Measurements from ENCODE around the gene ATP1B2. TPM values are rescaled to one million over a fixed set of nuclear protein-coding genes. Genes with fewer than 3 reads are reported as not detected.

ATP1B2 gene
- polyA plus RNA-seq, 4 donors, result 1.1 to 1.9 TPM; not detected in 2

- no peaks in the 10 kb centered on the region for H3K27me3 ChIP-seq (ENCODE audit: control insufficient read depth in 3 of 3, insufficient read depth in 3 of 3, low read length in 3 of 3)
- peaks cover 0 to 9% (median 0%) of the 10 kb centered on the region in 3 donors for H3K36me3 ChIP-seq (ENCODE audit: control insufficient read depth in 3 of 3, insufficient read depth in 2 of 3, low read depth in 1 of 3, low read length in 3 of 3)
- peak overlapping the region; percentile 72 to 97 (median 74) for H3K4me3 ChIP-seq (ENCODE audit: low read depth in 1 of 3, low read length in 3 of 3)
- WGBS, 3 donors, result 13 to 40% (median 18%) methylated on average over 15 of the region's 15 CpGs
- H3K4me1 ChIP-seq (ENCODE audit: control insufficient read depth in 3 of 3, insufficient read depth in 2 of 3, low read depth in 1 of 3, low read length in 2 of 3), result peaks cover 3 to 19% (median 5%) of the 10 kb centered on the region in 3 donors
- H3K9me3 ChIP-seq (ENCODE audit: control insufficient read depth in 2 of 2, insufficient read depth in 1 of 2, low read depth in 1 of 2, low read length in 1 of 2), result no peaks in the 10 kb centered on the region
- FAIRE-seq (no peak), DNase-seq (peak; percentile 14 to 27)
- peak overlapping the region; percentile 79 to 99 (median 97) for H3K27ac ChIP-seq (ENCODE audit: low read depth in 1 of 3, low read length in 2 of 3)
These were observed 34.3 kb downstream of the ATP1B2 start for GRCh38 chr17:7684851-7685532.

GRCh38 chr17:7685533-7686221 is 35.0 kb downstream of the ATP1B2 start:
- H3K4me3 ChIP-seq (ENCODE audit: low read depth in 1 of 3, low read length in 3 of 3), result peak overlapping the region; percentile 72 to 97 (median 74)
- H3K27me3 ChIP-seq (ENCODE audit: control insufficient read depth in 3 of 3, insufficient read depth in 3 of 3, low read length in 3 of 3), result no peaks in the 10 kb centered on the region
- peak overlapping the region; percentile 79 to 99 (median 97) for H3K27ac ChIP-seq (ENCODE audit: low read depth in 1 of 3, low read length in 2 of 3)
- no peaks in the 10 kb centered on the region for H3K9me3 ChIP-seq (ENCODE audit: control insufficient read depth in 2 of 2, insufficient read depth in 1 of 2, low read depth in 1 of 2, low read length in 1 of 2)
- H3K36me3 ChIP-seq (ENCODE audit: control insufficient read depth in 3 of 3, insufficient read depth in 2 of 3, low read depth in 1 of 3, low read length in 3 of 3), result peaks cover 0 to 8% (median 3%) of the 10 kb centered on the region in 3 donors
- WGBS, 3 donors, result 0 to 4% (median 2%) methylated on average over 44 of the region's 44 CpGs
- peaks cover 3 to 19% (median 5%) of the 10 kb centered on the region in 3 donors for H3K4me1 ChIP-seq (ENCODE audit: control insufficient read depth in 3 of 3, insufficient read depth in 2 of 3, low read depth in 1 of 3, low read length in 2 of 3)
- DNase-seq, result peak; percentile 93 to 98
- FAIRE-seq, result no peak

- peak overlapping the region; percentile 72 to 97 (median 74) for H3K4me3 ChIP-seq (ENCODE audit: low read depth in 1 of 3, low read length in 3 of 3)
- H3K4me1 ChIP-seq (ENCODE audit: control insufficient read depth in 3 of 3, insufficient read depth in 2 of 3, low read depth in 1 of 3, low read length in 2 of 3), result peaks cover 3 to 19% (median 5%) of the 10 kb centered on the region in 3 donors
- FAIRE-seq, result no peak
- H3K36me3 ChIP-seq (ENCODE audit: control insufficient read depth in 3 of 3, insufficient read depth in 2 of 3, low read depth in 1 of 3, low read length in 3 of 3), result peaks cover 0 to 7% (median 3%) of the 10 kb centered on the region in 3 donors
- WGBS, 3 donors, result 0 to 1% (median 0%) methylated on average over 30 of the region's 30 CpGs
- peak overlapping the region; percentile 79 to 99 (median 97) for H3K27ac ChIP-seq (ENCODE audit: low read depth in 1 of 3, low read length in 2 of 3)
- DNase-seq, result peak; percentile 82 to 96
- H3K27me3 ChIP-seq (ENCODE audit: control insufficient read depth in 3 of 3, insufficient read depth in 3 of 3, low read length in 3 of 3), result no peaks in the 10 kb centered on the region
- H3K9me3 ChIP-seq (ENCODE audit: control insufficient read depth in 2 of 2, insufficient read depth in 1 of 2, low read depth in 1 of 2, low read length in 1 of 2), result no peaks in the 10 kb centered on the region
These were observed 35.7 kb downstream of the ATP1B2 start for GRCh38 chr17:7686222-7687071.

GRCh38 chr17:7687072-7687907 is 36.6 kb downstream of the ATP1B2 start, which contains the start of gene TP53:
Gene TP53, minus strand, starts transcription at chr17:7687490. Its CDS starts 10,896 bp downstream, at chr17:7676594.
- H3K4me1 ChIP-seq (ENCODE audit: control insufficient read depth in 3 of 3, insufficient read depth in 2 of 3, low read depth in 1 of 3, low read length in 2 of 3), result peaks cover 3 to 19% (median 5%) of the 10 kb centered on the region in 3 donors
- H3K4me3 ChIP-seq (ENCODE audit: low read depth in 1 of 3, low read length in 3 of 3), result peak within 1 kb of the TSS; percentile 72 to 97 (median 74)
- peaks cover 0 to 8% (median 3%) of the 10 kb centered on the region in 3 donors for H3K36me3 ChIP-seq (ENCODE audit: control insufficient read depth in 3 of 3, insufficient read depth in 2 of 3, low read depth in 1 of 3, low read length in 3 of 3)
- DNase-seq (peak; percentile 94), FAIRE-seq (no peak)
- H3K27ac ChIP-seq (ENCODE audit: low read depth in 1 of 3, low read length in 2 of 3), result peak within 1 kb of the TSS; percentile 79 to 99 (median 97)
- WGBS, 3 donors, result 0% methylated on average over 30 of the region's 30 CpGs
- no peaks in the 10 kb centered on the region for H3K27me3 ChIP-seq (ENCODE audit: control insufficient read depth in 3 of 3, insufficient read depth in 3 of 3, low read length in 3 of 3)
- no peaks in the 10 kb centered on the region for H3K9me3 ChIP-seq (ENCODE audit: control insufficient read depth in 2 of 2, insufficient read depth in 1 of 2, low read depth in 1 of 2, low read length in 1 of 2)

- FAIRE-seq, result no peak
- Histone ChIP-seq H3K4me3 (ENCODE audit: low read depth in 1 of 3, low read length in 3 of 3) (peak within 1 kb of the TSS; percentile 72 to 97 (median 74)), H3K4me1 (ENCODE audit: control insufficient read depth in 3 of 3, insufficient read depth in 2 of 3, low read depth in 1 of 3, low read length in 2 of 3) (peaks cover 3 to 19% (median 5%) of the 10 kb centered on the region in 3 donors), H3K9me3 (ENCODE audit: control insufficient read depth in 2 of 2, insufficient read depth in 1 of 2, low read depth in 1 of 2, low read length in 1 of 2) (no peaks in the 10 kb centered on the region), H3K36me3 (ENCODE audit: control insufficient read depth in 3 of 3, insufficient read depth in 2 of 3, low read depth in 1 of 3, low read length in 3 of 3) (peaks cover 0 to 12% (median 3%) of the 10 kb centered on the region in 3 donors), H3K27ac (ENCODE audit: low read depth in 1 of 3, low read length in 2 of 3) (peak within 1 kb of the TSS; percentile 79 to 99 (median 97)), H3K27me3 (ENCODE audit: control insufficient read depth in 3 of 3, insufficient read depth in 3 of 3, low read length in 3 of 3) (no peaks in the 10 kb centered on the region)
- WGBS, 3 donors, result 0 to 1% (median 0%) methylated on average over 51 of the region's 51 CpGs
- DNase-seq, result peak; percentile 98
These were observed 37.4 kb downstream of the ATP1B2 start, which contains the start of gene WRAP53 for GRCh38 chr17:7687908-7688807. Gene WRAP53, plus strand, starts transcription at chr17:7688477. Its CDS starts 172 bp downstream, at chr17:7688649.

GRCh38 chr17:7688808-7689316 is 38.1 kb downstream of the ATP1B2 start:
- WGBS, 3 donors, result 12 to 17% (median 17%) methylated on average over 13 of the region's 13 CpGs
- Histone ChIP-seq H3K27me3 (ENCODE audit: control insufficient read depth in 3 of 3, insufficient read depth in 3 of 3, low read length in 3 of 3) (no peaks in the 10 kb centered on the region), H3K4me1 (ENCODE audit: control insufficient read depth in 3 of 3, insufficient read depth in 2 of 3, low read depth in 1 of 3, low read length in 2 of 3) (peaks cover 3 to 19% (median 5%) of the 10 kb centered on the region in 3 donors), H3K27ac (ENCODE audit: low read depth in 1 of 3, low read length in 2 of 3) (peak overlapping the region in 2 of 3 donors; percentile 57 to 59), H3K4me3 (ENCODE audit: low read depth in 1 of 3, low read length in 3 of 3) (peak overlapping the region; percentile 63 to 97 (median 67)), H3K36me3 (ENCODE audit: control insufficient read depth in 3 of 3, insufficient read depth in 2 of 3, low read depth in 1 of 3, low read length in 3 of 3) (peaks cover 0 to 12% (median 3%) of the 10 kb centered on the region in 3 donors), H3K9me3 (ENCODE audit: control insufficient read depth in 2 of 2, insufficient read depth in 1 of 2, low read depth in 1 of 2, low read length in 1 of 2) (no peaks in the 10 kb centered on the region)
- DNase-seq (no peak), FAIRE-seq (no peak)

- WGBS, 3 donors, result 95 to 96% (median 95%) methylated on average over 10 of the region's 10 CpGs
- Histone ChIP-seq H3K36me3 (ENCODE audit: control insufficient read depth in 3 of 3, insufficient read depth in 2 of 3, low read depth in 1 of 3, low read length in 3 of 3) (peaks cover 0 to 28% (median 0%) of the 10 kb centered on the region in 3 donors), H3K9me3 (ENCODE audit: control insufficient read depth in 2 of 2, insufficient read depth in 1 of 2, low read depth in 1 of 2, low read length in 1 of 2) (no peaks in the 10 kb centered on the region), H3K4me1 (ENCODE audit: control insufficient read depth in 3 of 3, insufficient read depth in 2 of 3, low read depth in 1 of 3, low read length in 2 of 3) (no peaks in the 10 kb centered on the region), H3K4me3 (ENCODE audit: low read depth in 1 of 3, low read length in 3 of 3) (no peak overlapping the region), H3K27me3 (ENCODE audit: control insufficient read depth in 3 of 3, insufficient read depth in 3 of 3, low read length in 3 of 3) (no peaks in the 10 kb centered on the region), H3K27ac (ENCODE audit: low read depth in 1 of 3, low read length in 2 of 3) (no peak overlapping the region)
- FAIRE-seq (no peak), DNase-seq (no peak)
These were observed 44.9 kb downstream of the ATP1B2 start for GRCh38 chr17:7695586-7695985.
